Frontal cortex (tissue), 4 donors: Measurements from ENCODE around the gene CDH15. TPM values are rescaled to one million over a fixed set of nuclear protein-coding genes. Genes with fewer than 3 reads are reported as not detected.

Source experiments
- DNase-seq, 2 donors: peaks; one replicate each; pipeline ENCODE4 v3.0.0; 2012; ENCODE audit warnings: low spot score in 2 of 2
- FAIRE-seq: peaks from 2 replicates; lab custom pipeline; 2012; peaks lifted over from hg19 to GRCh38; lab: Jason Lieb, UNC
- total RNA-seq: library from RNA; depleted of rRNA; stranded (reverse); fragments of >200 nt; gene quantifications from one replicate; pipeline ENCODE4 v1.2.3, GENCODE V29; 2014
- donor health status: control.
- donor health status: control.
- donor health status: control.

Gene CDH15, protein sequence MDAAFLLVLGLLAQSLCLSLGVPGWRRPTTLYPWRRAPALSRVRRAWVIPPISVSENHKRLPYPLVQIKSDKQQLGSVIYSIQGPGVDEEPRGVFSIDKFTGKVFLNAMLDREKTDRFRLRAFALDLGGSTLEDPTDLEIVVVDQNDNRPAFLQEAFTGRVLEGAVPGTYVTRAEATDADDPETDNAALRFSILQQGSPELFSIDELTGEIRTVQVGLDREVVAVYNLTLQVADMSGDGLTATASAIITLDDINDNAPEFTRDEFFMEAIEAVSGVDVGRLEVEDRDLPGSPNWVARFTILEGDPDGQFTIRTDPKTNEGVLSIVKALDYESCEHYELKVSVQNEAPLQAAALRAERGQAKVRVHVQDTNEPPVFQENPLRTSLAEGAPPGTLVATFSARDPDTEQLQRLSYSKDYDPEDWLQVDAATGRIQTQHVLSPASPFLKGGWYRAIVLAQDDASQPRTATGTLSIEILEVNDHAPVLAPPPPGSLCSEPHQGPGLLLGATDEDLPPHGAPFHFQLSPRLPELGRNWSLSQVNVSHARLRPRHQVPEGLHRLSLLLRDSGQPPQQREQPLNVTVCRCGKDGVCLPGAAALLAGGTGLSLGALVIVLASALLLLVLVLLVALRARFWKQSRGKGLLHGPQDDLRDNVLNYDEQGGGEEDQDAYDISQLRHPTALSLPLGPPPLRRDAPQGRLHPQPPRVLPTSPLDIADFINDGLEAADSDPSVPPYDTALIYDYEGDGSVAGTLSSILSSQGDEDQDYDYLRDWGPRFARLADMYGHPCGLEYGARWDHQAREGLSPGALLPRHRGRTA
- total RNA-seq: 0.41 TPM

DNA sequence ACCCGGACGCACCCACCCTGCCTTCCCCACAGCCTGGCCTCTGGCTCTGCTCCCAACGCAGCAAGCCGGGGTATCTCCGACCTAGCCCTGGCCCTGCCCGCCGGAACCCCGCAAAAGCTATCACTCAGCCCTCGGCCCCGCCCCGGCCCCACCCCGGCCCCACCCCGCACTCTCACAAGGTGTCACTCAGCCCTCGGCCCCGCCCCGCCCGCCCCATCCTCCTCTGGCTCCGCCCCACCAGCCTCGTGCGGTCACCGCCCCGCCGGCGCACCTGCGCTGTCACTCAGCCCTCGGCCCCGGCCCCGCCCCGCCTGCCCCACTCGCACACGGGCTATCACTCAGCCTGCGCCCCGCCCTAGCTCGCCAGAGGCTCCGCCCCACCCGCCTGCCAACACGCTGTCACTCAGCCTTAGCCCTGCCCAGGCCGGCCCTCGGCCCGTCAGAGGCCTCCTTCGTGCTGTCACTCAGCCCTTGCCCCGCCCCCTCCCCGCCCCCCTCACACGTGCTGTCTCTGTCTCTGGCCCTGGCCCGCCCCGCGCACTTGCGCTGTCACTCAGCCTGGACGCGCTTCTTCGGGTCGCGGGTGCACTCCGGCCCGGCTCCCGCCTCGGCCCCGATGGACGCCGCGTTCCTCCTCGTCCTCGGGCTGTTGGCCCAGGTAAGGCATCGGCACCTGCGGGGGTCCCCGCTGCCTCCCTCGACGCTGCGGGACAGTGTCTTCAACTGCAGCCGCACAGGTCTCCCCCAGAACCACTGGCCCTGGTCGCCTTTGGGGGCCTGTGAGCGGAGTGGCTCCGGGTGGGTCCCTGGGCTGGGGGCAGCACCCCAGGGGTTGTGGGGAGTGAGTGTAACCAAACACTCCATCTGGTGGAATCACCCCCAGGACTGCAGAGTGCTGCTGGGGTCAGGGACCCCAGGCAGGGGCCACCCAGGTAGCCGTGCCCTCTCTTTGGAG lies at the start of gene CDH15:
Gene CDH15 (plus strand): TSS at position 533 of the 955 bp plus-strand sequence. CDS start 84 bp downstream, at position 617.
- FAIRE-seq (no peak), DNase-seq (peak; percentile 96 to 100)

DNA sequence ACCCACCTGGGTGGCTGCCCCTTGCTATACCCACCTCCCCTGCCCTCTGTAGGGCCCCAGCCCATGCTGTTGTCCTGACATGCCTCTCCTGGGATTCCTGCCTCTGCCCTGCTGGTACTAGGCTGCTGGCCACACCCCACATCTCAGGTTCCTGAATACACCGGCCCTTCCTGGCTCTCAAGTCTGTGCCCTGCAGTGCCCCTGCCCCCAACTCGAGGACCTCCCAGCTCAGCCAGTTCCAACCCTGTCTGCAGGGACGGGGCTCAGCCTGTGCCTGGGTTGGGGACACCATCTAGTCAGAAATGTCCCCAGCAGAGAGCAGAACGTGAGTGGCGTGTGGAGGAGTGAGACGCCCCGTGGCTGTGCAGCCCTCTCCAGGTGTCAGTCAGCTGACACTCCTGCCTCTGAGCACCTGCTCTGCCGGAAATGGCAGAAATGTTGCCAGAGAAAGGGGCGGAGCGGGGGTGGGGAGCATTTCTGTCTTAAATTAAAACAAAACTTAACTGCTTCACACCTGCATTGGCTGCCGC lies 49.2 kb upstream of the CDH15 start:
- DNase-seq (no peak), FAIRE-seq (no peak)

- DNase-seq: no peak
Observed at GRCh38 chr16:89123001-89123830, 48.3 kb upstream of the CDH15 start.

DNA sequence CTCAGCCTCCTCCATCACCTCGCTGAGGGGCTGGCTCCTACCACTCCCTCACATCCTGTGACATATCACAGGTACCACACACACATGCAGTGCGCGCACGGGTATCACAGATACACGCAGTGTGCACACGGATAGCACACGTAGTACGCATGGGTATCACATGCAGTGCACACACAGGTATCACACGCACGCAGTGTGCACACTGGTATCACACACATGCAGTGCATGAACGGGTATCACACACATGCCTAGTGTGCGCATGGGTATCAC lies 47.8 kb upstream of the CDH15 start:
- FAIRE-seq (no peak), DNase-seq (no peak)

More at GRCh38 chr16:89123001-89123830, 48.3 kb upstream of the CDH15 start:
- no peak for FAIRE-seq

DNA sequence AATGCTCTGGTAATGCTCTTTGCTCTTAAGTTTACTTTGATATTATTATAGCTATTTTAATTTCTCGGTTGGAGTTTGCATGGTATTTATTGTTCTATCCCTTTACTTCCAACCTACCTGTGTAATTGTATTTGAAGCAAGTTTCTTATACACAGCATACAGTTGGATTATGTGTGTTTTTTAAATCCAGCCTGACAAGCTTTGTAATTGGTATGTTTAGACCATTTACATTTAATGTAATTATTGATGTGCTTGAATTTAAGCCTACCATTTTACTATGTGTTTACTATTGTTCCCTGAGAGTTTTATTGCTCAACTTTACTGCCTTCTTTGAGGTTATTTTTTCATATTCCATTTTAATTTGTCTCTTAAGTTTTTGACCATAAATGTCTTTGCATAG lies 42.2 kb upstream of the CDH15 start:
- FAIRE-seq (no peak), DNase-seq (no peak)

DNA sequence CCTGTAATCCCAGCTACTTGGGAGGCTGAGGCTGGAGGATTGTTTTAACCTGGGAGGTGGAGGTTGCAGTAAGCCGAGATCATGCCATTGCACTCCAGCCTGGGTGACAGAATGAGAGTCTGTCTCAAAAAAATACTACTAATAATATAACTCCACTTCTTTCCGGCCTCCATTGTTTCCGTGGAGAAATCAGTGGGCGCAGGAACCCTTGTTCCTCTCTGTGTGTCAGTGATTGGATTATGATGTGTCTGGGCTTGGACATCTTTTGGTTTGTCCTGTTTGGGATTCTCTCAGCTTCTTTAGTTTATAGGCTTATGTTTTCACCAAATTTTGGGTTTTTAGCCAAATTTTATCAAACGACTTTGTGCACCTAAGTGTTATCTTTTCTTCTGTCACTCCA lies 41.1 kb upstream of the CDH15 start:
- FAIRE-seq (no peak), DNase-seq (no peak)

DNA sequence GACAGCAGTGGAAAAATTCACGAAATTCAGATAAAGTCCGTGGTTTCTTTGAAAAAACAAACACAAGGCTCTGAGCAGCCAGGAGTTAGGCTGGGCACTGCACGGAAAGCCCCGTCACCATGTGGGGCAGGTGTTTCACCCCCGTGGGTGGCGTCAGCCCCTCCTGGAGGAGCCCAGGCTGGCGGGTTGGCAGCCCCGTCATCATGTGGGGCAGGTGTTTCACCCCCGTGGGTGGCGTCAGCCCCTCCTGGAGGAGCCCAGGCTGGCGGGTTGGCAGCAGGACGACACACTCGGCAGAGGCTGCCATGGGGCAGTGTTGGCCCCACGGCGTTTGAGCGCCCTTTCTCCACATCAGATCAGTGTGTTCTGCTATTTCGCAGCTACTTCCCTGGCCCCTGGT lies 39.8 kb upstream of the CDH15 start:
- FAIRE-seq: no peak
- DNase-seq: no peak

DNA sequence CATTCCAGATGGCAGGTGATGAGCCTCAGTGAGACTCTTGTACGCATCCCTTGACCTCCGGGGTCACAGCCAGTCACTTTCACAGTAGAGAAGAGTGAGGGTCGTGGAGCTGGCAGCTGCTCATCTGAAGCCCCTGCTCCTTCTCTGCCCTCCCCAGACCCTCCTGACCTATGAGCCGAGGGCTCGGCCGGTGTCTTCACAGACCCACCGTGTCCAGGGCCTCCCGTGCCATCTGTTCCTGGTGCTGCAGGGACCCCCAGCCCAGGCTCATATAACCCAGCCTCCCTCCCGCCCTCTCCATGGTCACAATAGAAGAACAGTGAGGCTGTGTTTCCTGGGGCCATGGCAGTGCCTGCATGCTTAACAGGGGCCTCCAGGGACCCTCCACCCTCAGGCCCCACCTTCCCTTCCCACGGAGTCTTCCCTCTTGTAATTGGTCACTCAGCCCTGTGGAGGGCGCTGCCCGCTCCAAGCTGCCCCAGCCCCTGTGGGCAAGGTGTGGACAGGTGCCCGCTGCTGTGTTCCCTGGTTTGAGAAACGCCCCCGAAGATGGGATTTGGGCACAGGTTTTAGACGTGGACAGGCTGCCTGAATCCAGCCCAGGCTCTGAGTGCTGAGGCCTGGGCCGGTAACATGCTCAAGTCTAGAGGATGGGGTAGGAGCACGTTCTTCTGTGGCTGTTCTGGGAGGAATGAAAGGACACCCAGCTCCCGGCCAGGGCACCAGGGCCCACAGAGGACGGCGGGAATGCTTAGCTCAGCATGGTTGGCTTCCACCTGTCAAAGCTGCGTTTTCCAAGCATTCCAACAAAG lies 39.1 kb upstream of the CDH15 start:
- DNase-seq (no peak), FAIRE-seq (no peak)

DNA sequence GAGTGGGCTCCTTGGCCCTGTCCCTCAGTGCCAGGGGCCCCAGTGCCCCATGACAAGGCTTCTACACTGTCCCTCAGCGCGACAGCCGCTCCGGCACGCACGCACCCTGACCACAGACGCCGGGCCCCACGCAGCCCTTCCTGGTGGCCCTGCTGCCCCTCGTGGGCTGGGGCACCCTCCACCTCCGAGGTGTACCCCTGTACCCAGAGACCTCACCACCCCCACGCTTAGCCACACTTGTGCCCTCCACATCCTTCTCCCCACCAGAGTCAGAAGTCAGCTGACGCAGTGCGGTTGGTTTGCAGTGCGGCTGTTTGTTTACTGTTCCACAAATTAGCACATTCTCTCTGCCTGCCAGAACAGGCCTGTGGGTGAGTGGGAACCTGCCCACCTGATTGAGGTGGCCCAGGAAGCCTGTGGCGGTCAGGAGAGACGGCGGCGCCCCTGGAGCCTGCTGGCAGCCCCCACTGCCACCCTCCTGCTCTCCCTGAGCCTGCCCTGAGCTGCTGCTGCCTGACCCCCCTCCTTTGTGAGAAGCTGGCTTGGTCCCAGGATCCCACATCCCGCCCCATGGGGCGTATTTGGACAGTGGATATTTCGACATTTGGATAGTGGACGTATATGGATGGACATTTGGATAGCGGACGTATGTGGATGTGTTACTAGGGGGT lies 38.0 kb upstream of the CDH15 start:
- FAIRE-seq: no peak
- DNase-seq: no peak

GRCh38 chr16:89134269-89134668 lies 37.3 kb upstream of the CDH15 start:
- DNase-seq: no peak

DNA sequence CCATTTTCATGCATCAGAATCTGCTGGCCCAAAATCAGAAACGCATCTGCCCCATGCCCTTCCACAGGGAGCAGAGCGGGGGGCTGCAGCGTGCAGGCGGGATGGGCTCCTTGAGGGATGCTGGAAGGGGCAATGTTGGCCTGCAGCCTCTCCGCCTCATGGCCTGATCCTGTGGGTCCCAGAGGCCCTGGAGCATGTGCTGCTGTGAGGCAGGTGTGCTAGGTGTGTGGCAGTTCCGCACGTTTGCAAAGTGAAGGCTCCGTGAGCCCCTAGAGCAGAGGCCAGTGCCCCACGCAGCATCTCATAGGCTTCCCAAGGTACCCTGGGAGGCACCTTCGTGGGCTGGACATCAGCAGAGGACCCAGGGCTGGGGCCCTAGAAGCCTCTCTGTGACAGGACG lies 36.4 kb upstream of the CDH15 start:
- DNase-seq (no peak), FAIRE-seq (no peak)

More at GRCh38 chr16:89134269-89134668, 37.3 kb upstream of the CDH15 start:
- no peak for FAIRE-seq

DNA sequence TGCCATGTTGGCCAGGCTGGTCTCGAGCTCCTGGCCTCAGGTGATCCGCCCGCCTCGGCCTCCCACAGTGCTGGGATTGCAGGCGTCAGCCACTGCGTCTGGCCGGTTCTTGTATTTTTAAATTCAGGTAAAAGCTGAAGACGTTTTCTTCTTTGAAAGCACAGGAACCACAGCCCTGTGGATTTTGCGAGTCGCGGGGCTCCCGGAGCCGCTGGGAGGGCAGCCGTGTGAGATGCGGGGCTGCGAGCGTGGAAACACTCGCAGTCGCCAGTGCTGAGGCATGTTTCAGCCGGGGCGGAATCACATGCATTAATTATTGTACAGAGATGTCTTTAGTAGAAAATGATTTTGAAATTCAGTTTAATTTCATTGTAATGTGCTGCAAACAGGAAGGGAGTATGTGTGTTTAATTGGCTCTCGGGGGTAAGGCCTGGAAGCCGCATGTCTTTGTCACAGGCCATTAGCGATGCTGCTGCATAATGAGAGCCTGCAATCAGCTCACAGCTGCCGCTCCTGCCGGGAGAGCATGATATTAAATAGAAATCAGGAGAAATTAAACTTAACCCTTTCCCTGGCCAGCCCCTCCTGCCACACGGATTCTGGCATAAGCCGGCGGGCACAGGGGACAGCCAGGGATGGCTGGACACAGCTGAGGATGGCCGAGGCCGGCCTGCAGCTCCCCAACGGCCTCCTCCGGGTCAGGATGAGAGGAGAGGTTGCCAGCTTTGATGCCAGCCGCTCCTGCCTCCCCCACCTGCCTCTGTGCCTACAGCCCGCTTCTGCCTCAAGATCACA lies 35.4 kb upstream of the CDH15 start:
- no peak for DNase-seq
- no peak for FAIRE-seq

DNA sequence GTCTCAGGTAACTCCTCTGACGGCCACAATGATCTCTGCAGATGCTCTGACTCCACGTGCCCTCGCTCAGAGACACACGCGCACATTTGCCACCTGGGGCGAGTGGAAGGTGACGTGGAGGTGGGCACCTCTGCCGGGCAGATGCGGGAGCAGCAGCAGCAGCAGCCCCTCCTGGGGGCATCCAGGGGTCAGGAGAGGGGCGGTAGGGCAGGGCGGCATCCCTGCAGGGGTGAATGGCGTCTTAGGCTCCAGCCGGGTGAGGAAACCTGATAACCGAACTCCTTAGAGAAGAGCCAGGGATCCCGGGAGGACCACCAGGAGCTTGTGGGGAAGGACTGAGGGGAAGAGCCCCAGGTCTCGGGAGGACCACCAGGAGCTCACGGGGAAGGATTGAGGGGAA lies 34.6 kb upstream of the CDH15 start:
- no peak for DNase-seq
- no peak for FAIRE-seq

DNA sequence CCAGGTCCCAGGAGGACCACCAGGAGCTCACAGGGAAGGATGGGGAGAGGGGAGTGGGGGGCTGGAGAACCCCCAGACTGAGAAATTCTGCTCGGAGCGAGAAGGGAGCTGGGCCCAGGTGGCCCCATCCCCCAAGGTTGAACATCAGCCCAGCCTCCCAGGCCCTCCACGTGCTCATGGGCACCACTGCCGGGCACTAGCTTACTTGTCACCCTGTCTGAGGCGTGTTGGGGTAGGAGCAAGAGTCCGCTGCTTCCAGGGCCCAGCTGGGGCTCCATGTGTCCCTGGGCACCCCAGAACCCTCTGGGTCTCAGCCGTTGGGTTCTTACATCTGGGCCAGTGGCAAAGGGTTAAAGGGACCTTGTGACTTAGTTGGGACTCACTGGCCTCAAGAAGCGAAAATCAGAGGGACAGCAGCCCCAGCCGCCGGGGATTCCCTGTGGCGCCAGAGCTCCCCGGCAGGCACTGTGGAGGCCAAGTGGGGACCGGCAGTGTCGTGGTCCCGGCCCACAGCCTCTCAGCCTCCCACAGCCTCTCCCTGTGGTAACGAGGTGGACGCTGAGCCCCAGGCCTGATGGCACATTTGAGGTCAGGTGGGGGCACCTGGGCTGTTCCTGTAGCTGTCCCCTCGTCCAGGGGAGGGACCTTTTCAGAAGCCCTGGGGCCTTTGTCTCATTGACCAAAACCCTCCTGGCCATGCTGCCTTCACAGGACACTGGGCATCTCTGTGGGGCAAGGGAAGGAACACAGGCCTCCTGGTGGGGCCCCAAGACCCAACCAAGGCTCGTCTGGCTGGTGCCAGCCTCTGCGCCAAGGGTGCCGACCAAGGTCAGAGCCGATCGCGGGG lies 33.7 kb upstream of the CDH15 start:
- DNase-seq (no peak), FAIRE-seq (no peak)

DNA sequence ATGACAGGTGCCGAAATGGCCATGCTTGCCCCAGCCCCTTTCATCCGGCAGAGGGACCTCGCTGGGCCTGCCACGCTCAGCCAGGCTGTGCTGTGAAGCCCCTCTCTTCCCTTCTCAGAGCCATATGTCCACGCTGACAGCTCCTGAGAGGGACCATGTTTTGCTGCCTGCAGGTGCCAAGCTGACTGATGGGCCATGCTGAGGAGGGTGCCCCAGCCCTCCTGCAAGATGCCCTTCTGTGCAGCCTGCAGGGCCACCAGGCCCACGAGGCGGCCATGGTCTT lies 33.1 kb upstream of the CDH15 start:
- no peak for FAIRE-seq

GRCh38 chr16:89138843-89139520 lies 32.6 kb upstream of the CDH15 start:
- FAIRE-seq: no peak
- DNase-seq: no peak

More for the DNA sequence above, 33.1 kb upstream of the CDH15 start:
- no peak for DNase-seq
